K562 (cell line): ENCODE measurements around the gene SEPTIN6. TPM values are rescaled to one million over a fixed set of nuclear protein-coding genes. Genes with fewer than 3 reads are reported as not detected.
A peak's percentile ranks its signal among the peaks of the same experiment; 100 is the strongest.

Experiments
- BRD9 ChIP-seq: fragments of 450-650 bp; IDR thresholded peaks from 2 replicates; pipeline ENCODE4 v1.6.1; 2018; ENCODE audit warnings: low read depth; ENCODE audit not compliant: partially characterized antibody
- CREB1 ChIP-seq, 2 experiments: sonication (generic) in 1 of 2; formaldehyde crosslinking in 1 of 2; IDR thresholded peaks; 2 replicates each; pipeline versions ENCODE4 v1.6.1 to v1.8.0; 2012 to 2022; ENCODE audit warnings: inconsistent platforms in 1 of 2, mild to moderate bottlenecking in 1 of 2, missing genetic modification reagents in 1 of 2, moderate library complexity in 1 of 2
- ETS1 ChIP-seq: conservative IDR thresholded peaks from 2 replicates; pipeline ENCODE4 v1.6.1; 2011; ENCODE audit warnings: low read depth, mild to moderate bottlenecking, low read length; ENCODE audit not compliant: control insufficient read depth
- FOXJ2 ChIP-seq: fragments of 200-800 bp; sonication (Bioruptor generic); IDR thresholded peaks from 2 replicates; pipeline ENCODE4 v1.6.1; 2016; ENCODE audit warnings: missing genetic modification characterization, missing compliant biosample characterization
- MCM2 ChIP-seq: fragments of 450-650 bp; IDR thresholded peaks from 2 replicates; pipeline ENCODE4 v1.6.1; 2017; ENCODE audit warnings: low read depth, mild to moderate bottlenecking
- MITF ChIP-seq: IDR thresholded peaks from 2 replicates; pipeline ENCODE4 v1.6.1; 2014; ENCODE audit warnings: antibody characterized with exemption
- NCOA2 ChIP-seq, 2 experiments: fragments of 450-650 bp; IDR thresholded peaks; 2 replicates each; pipeline ENCODE4 v1.6.1; 2018; ENCODE audit warnings: mild to moderate bottlenecking in 2 of 2, moderate library complexity in 1 of 2; ENCODE audit not compliant: partially characterized antibody in 2 of 2
- SRSF3 ChIP-seq: fragments of 200-400 bp; formaldehyde crosslinking; IDR thresholded peaks from 2 replicates; pipeline ENCODE4 v1.6.1; 2016; ENCODE audit warnings: mild to moderate bottlenecking, low read length, moderate library complexity; ENCODE audit not compliant: insufficient read depth
- TAF9B ChIP-seq: fragments of 450-650 bp; IDR thresholded peaks from 2 replicates; pipeline ENCODE4 v1.6.1; 2018; ENCODE audit warnings: mild to moderate bottlenecking; ENCODE audit not compliant: partially characterized antibody
- ZBTB2 ChIP-seq: fragments of 450-650 bp; IDR thresholded peaks from 2 replicates; pipeline ENCODE4 v1.6.1; 2016; ENCODE audit warnings: antibody characterized with exemption
- polyA plus RNA-seq, 8 experiments: library from polyadenylated mRNA; depleted of rRNA in 4 of 8; stranded (reverse) in 5 of 8; unstranded in 3 of 8; fragments of >200 nt; fragmentation: Nextera tagmentation in 2 of 8; fragmentation: Illumina TruSeq in 1 of 8; extraction: Ambion mirVana in 2 of 8; extraction: Trizol in 1 of 8; gene quantifications; 2 replicates each; pipeline versions ENCODE4 v1.2.1 to v1.2.3, GENCODE V29; 2011 to 2014; ENCODE audit warnings: inconsistent platforms in 1 of 8, missing spikeins in 1 of 8
- total RNA-seq, 7 experiments: library from RNA; depleted of rRNA in 6 of 7; stranded (reverse); fragments of >200 nt in 6 of 7; fragmentation: Illumina TruSeq in 2 of 7; extraction: Trizol in 2 of 7; gene quantifications; 2 replicates each; pipeline versions ENCODE4 v1.2.1 to v1.2.3, GENCODE V29; 2011 to 2021; ENCODE audit warnings: low replicate concordance in 1 of 7
- TF ChIP-seq, protein P1 (sequence below): fragments of 250-450 bp; sonication (Bioruptor Pico); IDR thresholded peaks from 2 replicates; pipeline ENCODE4 v1.4.0; 2020; ENCODE audit warnings: mild to moderate bottlenecking, moderate library complexity
- TF ChIP-seq, protein P2 (sequence below): fragments of 450-650 bp; IDR thresholded peaks from 2 replicates; pipeline ENCODE4 v1.7.1; 2018; ENCODE audit warnings: mild to moderate bottlenecking, low read depth; ENCODE audit not compliant: partially characterized antibody
- TF ChIP-seq, protein P3 (sequence below): fragments of 450-650 bp; IDR thresholded peaks from 2 replicates; pipeline ENCODE4 v1.6.1; 2014; ENCODE audit warnings: low read depth, mild to moderate bottlenecking, moderate library complexity, borderline replicate concordance

Gene SEPTIN6
- total and polyA plus RNA-seq, 9 of the 15 experiments (the other 6 are each of a cell fraction or from before 2014, with no cell fraction given), result 8.4 to 67.0 (median 37.8) TPM

DNA sequence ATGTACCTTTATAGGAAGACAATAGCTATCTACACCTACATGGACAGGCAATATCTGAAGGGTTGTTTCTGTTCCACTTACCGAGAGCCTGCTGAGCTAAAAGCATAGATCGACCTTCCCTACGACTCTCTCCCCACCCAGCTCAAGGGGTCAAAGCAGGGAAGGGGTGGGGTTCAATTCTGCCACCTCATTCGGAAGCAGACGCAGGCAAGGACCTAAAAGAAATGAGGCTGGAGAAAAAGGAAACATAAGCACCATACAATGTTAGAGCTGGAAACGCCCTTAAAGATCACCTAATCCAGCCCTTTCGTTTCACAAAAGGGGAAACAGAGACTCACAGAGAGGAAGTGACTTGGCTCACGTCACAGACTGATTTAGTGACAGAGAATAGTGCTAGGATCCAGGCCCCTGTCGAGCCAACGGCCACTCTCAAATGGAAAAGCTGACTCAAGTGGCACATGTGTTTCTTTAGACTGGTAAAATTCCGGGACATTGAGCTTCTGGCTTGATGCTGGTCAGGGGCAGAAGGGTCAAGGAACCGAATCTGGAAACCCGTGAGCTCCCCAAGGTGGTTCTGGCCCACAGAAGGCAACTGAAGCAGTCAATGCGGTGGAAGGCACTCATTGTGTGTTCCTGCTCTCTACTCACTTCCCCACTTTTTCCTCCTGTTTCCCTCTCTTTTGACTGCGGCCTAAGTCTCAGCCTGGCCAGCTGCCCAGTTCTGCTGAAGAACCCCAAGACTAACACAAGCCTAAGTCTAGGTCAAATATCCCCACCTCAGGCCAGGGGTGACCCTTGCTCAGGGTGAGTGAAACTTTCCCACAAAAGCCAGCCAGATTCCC, 7.5 kb downstream of the SEPTIN6 start (continued):
- TF ChIP-seq ZBTB2 (no peak), MITF (no peak), ETS1 (no peak), BRD9 (no peak), TAF9B (no peak), SRSF3 (no peak), NCOA2 (IDR thresholded peaks at IDR 0.05; ENCODE audit: partially characterized antibody in 2 of 2) (no peak), FOXJ2 (no peak), MCM2 (no peak), CREB1 (IDR thresholded peaks at IDR 0.05) (peak; percentile 62; the same call in 1 of the 2 replicates), CREB1 (CRISPR knock-in tag; IDR thresholded peaks at IDR 0.05) (peak; percentile 30; the same call in 1 of the 2 replicates)
- TF ChIP-seq, protein P1, sequence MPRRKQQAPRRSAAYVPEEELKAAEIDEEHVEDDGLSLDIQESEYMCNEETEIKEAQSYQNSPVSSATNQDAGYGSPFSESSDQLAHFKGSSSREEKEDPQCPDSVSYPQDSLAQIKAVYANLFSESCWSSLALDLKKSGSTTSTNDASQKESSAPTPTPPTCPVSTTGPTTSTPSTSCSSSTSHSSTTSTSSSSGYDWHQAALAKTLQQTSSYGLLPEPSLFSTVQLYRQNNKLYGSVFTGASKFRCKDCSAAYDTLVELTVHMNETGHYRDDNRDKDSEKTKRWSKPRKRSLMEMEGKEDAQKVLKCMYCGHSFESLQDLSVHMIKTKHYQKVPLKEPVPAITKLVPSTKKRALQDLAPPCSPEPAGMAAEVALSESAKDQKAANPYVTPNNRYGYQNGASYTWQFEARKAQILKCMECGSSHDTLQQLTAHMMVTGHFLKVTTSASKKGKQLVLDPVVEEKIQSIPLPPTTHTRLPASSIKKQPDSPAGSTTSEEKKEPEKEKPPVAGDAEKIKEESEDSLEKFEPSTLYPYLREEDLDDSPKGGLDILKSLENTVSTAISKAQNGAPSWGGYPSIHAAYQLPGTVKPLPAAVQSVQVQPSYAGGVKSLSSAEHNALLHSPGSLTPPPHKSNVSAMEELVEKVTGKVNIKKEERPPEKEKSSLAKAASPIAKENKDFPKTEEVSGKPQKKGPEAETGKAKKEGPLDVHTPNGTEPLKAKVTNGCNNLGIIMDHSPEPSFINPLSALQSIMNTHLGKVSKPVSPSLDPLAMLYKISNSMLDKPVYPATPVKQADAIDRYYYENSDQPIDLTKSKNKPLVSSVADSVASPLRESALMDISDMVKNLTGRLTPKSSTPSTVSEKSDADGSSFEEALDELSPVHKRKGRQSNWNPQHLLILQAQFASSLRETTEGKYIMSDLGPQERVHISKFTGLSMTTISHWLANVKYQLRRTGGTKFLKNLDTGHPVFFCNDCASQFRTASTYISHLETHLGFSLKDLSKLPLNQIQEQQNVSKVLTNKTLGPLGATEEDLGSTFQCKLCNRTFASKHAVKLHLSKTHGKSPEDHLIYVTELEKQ (CRISPR knock-in tag), result no peak
- TF ChIP-seq, protein P2, sequence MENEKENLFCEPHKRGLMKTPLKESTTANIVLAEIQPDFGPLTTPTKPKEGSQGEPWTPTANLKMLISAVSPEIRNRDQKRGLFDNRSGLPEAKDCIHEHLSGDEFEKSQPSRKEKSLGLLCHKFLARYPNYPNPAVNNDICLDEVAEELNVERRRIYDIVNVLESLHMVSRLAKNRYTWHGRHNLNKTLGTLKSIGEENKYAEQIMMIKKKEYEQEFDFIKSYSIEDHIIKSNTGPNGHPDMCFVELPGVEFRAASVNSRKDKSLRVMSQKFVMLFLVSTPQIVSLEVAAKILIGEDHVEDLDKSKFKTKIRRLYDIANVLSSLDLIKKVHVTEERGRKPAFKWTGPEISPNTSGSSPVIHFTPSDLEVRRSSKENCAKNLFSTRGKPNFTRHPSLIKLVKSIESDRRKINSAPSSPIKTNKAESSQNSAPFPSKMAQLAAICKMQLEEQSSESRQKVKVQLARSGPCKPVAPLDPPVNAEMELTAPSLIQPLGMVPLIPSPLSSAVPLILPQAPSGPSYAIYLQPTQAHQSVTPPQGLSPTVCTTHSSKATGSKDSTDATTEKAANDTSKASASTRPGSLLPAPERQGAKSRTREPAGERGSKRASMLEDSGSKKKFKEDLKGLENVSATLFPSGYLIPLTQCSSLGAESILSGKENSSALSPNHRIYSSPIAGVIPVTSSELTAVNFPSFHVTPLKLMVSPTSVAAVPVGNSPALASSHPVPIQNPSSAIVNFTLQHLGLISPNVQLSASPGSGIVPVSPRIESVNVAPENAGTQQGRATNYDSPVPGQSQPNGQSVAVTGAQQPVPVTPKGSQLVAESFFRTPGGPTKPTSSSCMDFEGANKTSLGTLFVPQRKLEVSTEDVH, result no peak
- TF ChIP-seq, protein P3, sequence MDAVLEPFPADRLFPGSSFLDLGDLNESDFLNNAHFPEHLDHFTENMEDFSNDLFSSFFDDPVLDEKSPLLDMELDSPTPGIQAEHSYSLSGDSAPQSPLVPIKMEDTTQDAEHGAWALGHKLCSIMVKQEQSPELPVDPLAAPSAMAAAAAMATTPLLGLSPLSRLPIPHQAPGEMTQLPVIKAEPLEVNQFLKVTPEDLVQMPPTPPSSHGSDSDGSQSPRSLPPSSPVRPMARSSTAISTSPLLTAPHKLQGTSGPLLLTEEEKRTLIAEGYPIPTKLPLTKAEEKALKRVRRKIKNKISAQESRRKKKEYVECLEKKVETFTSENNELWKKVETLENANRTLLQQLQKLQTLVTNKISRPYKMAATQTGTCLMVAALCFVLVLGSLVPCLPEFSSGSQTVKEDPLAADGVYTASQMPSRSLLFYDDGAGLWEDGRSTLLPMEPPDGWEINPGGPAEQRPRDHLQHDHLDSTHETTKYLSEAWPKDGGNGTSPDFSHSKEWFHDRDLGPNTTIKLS, result peak; percentile 27; the same call in 1 of the 2 replicates
